Panc1 (cell line): Measurements from ENCODE around the gene MRC2. TPM values are rescaled to one million over a fixed set of nuclear protein-coding genes. Genes with fewer than 3 reads are reported as not detected.

ENCODE experiments used
- ATAC-seq: fragments of 200-7000 bp; cut with Tn5 transposase; 2 replicates; pipeline ENCODE4 v1.9.1; 2020; ENCODE audit warnings: mild to moderate bottlenecking, moderate library complexity
- BruUV-seq: library from RNA; stranded (reverse); fragments of 400-500 nt; replicated peaks from 2 replicates; lab custom pipeline; 2021; lab: Mats Ljungman, UMichigan
- CTCF ChIA-PET: fragments of 300-600 bp; sonication (Branson Sonifier 250); formaldehyde crosslinking; loops from one replicate; lab custom pipeline; 2022; ENCODE audit warnings: antibody characterized with exemption; lab: Charles Lee
- POLR2A ChIA-PET: fragments of 300-600 bp; sonication (Branson Sonifier 250); formaldehyde crosslinking; loops from one replicate; lab custom pipeline; 2022; ENCODE audit warnings: antibody characterized with exemption; lab: Charles Lee
- DNase-seq: peaks from one replicate; pipeline ENCODE4 v3.0.0-alpha.2; 2010; ENCODE audit warnings: low read depth, low spot score
- H3K27ac ChIP-seq: 2 replicates; pipeline ENCODE4 v1.5.1; 2011; ENCODE audit warnings: mild to moderate bottlenecking, low read length, inconsistent platforms
- H3K27me3 ChIP-seq: fragments of 200-500 bp; sonication (Bioruptor generic); 2 replicates; pipeline ENCODE4 v1.6.0; 2014; ENCODE audit warnings: low read length, inconsistent platforms; ENCODE audit not compliant: control insufficient read depth, insufficient read depth
- H3K36me3 ChIP-seq: fragments of 200-500 bp; sonication (Bioruptor generic); 2 replicates; pipeline ENCODE4 v1.5.1; 2014; ENCODE audit warnings: inconsistent platforms, mild to moderate bottlenecking, low read length, moderate library complexity; ENCODE audit not compliant: control insufficient read depth, insufficient read depth
- H3K4me1 ChIP-seq: 2 replicates; pipeline ENCODE4 v1.5.1; 2011; ENCODE audit warnings: inconsistent platforms, mild to moderate bottlenecking, low read length, moderate library complexity; ENCODE audit not compliant: control insufficient read depth, insufficient read depth
- H3K4me3 ChIP-seq, 2 experiments: 2 replicates each; pipeline ENCODE4 v1.5.1; 2011 to 2012; ENCODE audit warnings: low read depth in 2 of 2, low read length in 2 of 2, mild to moderate bottlenecking in 2 of 2, inconsistent platforms in 1 of 2, moderate library complexity in 1 of 2
- H3K9me3 ChIP-seq: fragments of 200-500 bp; sonication (Bioruptor generic); 2 replicates; pipeline ENCODE4 v1.5.1; 2014; ENCODE audit warnings: low read depth, mild to moderate bottlenecking, inconsistent platforms, low read length, moderate library complexity; ENCODE audit not compliant: control insufficient read depth, insufficient read depth
- POLR2AphosphoS5 ChIP-seq: IDR thresholded peaks from 2 replicates; pipeline ENCODE4 v1.6.1; 2012; ENCODE audit warnings: mild to moderate bottlenecking, low read depth, low read length, moderate library complexity
- SIN3A ChIP-seq: IDR thresholded peaks from 2 replicates; pipeline ENCODE4 v1.6.1; 2012; ENCODE audit warnings: low read depth, mild to moderate bottlenecking, low read length, moderate library complexity, borderline replicate concordance; ENCODE audit not compliant: insufficient read depth
- TCF7L2 ChIP-seq: IDR thresholded peaks from 2 replicates; pipeline ENCODE4 v1.6.1; 2011; ENCODE audit warnings: mild to moderate bottlenecking, low read depth, low read length, inconsistent platforms
- in situ Hi-C: cut with HindIII; loops from 2 replicates; pipeline ENCODE4 v1.10.0; 2016; ENCODE audit warnings: low sequenced_read_pairs, low pct_unique_long_range_greater_than_20kb
- intact Hi-C: fragments of 100-400 bp; cut with micrococcal nuclease; formaldehyde crosslinking; loops from one replicate; pipeline ENCODE4 v1.10.0; 2022; ENCODE audit not compliant: unreplicated experiment
- total RNA-seq: library from RNA; stranded (reverse); gene quantifications from one replicate; pipeline ENCODE4 v1.2.1, GENCODE V29; 2021; ENCODE audit not compliant: unreplicated experiment
- TF ChIP-seq, protein P1 (sequence below), 2 experiments: IDR thresholded peaks; 2 replicates each; pipeline ENCODE4 v1.6.1; 2011 to 2012; ENCODE audit warnings: low read depth in 2 of 2, control low read depth in 1 of 2, low read length in 1 of 2, mild to moderate bottlenecking in 1 of 2, moderate library complexity in 1 of 2; ENCODE audit not compliant: insufficient read depth in 1 of 2
- TF ChIP-seq, protein P2 (sequence below): fragments of 450-650 bp; IDR thresholded peaks from 2 replicates; pipeline ENCODE4 v1.5.1; 2017; ENCODE audit warnings: mild to moderate bottlenecking

MRC2 gene
- total RNA-seq, 1 experiment from 2014 or later = 120 TPM

DNA sequence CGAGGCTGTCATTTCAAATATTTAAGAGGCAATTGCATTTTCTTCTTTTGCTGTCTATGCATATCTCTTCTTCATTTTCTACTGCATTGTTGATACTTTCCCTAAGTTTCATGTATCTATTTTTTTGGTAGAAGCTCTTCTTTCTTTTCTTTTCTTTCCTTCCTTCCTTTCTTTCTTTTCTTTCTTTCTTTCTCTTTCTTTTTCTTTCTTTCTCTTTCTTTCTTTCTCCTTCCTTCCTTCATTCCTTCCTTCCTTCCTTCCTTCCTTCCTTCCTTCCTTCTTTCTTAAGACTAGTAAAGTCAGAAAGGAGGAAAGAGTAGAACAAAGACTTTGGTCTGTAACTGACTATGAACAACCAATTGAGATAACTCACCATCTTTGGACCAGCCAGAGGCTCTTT lies 33.9 kb downstream of the MRC2 start:
- ChIA-PET CTCF (interaction anchor here (0.7 kb wide), 1 partner anchor 13 kb away, joined by 3 read pairs; no protein-coding TSS in a partner anchor), POLR2A (no interaction called here)
- ATAC-seq = no peak
- no peak overlapping the region for H3K27ac ChIP-seq
- no peaks in the 10 kb centered on the region for H3K4me1 ChIP-seq
- no peak for TF ChIP-seq TCF7L2
- TF ChIP-seq, protein P1, sequence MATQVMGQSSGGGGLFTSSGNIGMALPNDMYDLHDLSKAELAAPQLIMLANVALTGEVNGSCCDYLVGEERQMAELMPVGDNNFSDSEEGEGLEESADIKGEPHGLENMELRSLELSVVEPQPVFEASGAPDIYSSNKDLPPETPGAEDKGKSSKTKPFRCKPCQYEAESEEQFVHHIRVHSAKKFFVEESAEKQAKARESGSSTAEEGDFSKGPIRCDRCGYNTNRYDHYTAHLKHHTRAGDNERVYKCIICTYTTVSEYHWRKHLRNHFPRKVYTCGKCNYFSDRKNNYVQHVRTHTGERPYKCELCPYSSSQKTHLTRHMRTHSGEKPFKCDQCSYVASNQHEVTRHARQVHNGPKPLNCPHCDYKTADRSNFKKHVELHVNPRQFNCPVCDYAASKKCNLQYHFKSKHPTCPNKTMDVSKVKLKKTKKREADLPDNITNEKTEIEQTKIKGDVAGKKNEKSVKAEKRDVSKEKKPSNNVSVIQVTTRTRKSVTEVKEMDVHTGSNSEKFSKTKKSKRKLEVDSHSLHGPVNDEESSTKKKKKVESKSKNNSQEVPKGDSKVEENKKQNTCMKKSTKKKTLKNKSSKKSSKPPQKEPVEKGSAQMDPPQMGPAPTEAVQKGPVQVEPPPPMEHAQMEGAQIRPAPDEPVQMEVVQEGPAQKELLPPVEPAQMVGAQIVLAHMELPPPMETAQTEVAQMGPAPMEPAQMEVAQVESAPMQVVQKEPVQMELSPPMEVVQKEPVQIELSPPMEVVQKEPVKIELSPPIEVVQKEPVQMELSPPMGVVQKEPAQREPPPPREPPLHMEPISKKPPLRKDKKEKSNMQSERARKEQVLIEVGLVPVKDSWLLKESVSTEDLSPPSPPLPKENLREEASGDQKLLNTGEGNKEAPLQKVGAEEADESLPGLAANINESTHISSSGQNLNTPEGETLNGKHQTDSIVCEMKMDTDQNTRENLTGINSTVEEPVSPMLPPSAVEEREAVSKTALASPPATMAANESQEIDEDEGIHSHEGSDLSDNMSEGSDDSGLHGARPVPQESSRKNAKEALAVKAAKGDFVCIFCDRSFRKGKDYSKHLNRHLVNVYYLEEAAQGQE (IDR thresholded peaks at IDR 0.05; ENCODE audit: insufficient read depth in 1 of 2, low read depth in 2 of 2, low read length in 1 of 2) = no peak
- TF ChIP-seq, protein P2, sequence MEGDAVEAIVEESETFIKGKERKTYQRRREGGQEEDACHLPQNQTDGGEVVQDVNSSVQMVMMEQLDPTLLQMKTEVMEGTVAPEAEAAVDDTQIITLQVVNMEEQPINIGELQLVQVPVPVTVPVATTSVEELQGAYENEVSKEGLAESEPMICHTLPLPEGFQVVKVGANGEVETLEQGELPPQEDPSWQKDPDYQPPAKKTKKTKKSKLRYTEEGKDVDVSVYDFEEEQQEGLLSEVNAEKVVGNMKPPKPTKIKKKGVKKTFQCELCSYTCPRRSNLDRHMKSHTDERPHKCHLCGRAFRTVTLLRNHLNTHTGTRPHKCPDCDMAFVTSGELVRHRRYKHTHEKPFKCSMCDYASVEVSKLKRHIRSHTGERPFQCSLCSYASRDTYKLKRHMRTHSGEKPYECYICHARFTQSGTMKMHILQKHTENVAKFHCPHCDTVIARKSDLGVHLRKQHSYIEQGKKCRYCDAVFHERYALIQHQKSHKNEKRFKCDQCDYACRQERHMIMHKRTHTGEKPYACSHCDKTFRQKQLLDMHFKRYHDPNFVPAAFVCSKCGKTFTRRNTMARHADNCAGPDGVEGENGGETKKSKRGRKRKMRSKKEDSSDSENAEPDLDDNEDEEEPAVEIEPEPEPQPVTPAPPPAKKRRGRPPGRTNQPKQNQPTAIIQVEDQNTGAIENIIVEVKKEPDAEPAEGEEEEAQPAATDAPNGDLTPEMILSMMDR = no peak
- TF ChIP-seq POLR2AphosphoS5 = no peak
- no peak for TF ChIP-seq SIN3A
- intact Hi-C loops (no loop called here), in situ Hi-C loops (no loop called here)
- no peak overlapping the region for H3K4me3 ChIP-seq
- no peaks in the 10 kb centered on the region for H3K27me3 ChIP-seq
- BruUV-seq = no TSS peak
- H3K9me3 ChIP-seq = no peaks in the 10 kb centered on the region
- no peaks in the 10 kb centered on the region for H3K36me3 ChIP-seq
- DNase-seq = no peak

DNA sequence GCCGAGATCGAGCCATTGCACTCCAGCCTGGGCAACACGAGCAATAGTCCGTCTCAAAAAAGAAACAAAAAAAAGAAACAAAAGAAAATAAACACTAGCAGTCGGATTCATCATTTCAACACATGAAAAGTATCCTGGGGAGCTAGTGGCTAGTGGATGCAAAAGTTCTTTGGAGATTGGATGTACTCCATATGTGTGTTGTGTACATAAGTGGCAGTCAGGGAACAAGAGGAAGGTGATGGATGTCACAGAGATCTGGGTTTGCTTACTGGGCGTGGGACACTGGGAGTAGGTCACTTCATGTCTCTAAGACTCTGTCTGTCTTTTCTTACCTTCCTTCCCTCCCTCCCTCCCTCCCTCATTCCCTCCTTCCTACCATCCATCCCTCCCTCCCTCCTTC lies 35.4 kb downstream of the MRC2 start:
- Histone ChIP-seq H3K27ac (no peak overlapping the region), H3K4me3 (no peak overlapping the region), H3K27me3 (no peaks in the 10 kb centered on the region), H3K4me1 (no peaks in the 10 kb centered on the region), H3K36me3 (no peaks in the 10 kb centered on the region), H3K9me3 (no peaks in the 10 kb centered on the region)
- CTCF ChIA-PET = no interaction called here
- no peak for ATAC-seq
- DNase-seq = no peak
- in situ Hi-C loops (no loop called here), intact Hi-C loops (no loop called here)
- BruUV-seq = no TSS peak
- POLR2A ChIA-PET = no interaction called here
- TF ChIP-seq, protein P1 (IDR thresholded peaks at IDR 0.05; ENCODE audit: insufficient read depth in 1 of 2, low read depth in 2 of 2, low read length in 1 of 2) = no peak
- TF ChIP-seq SIN3A (no peak), TCF7L2 (no peak), POLR2AphosphoS5 (no peak)
- TF ChIP-seq, protein P2 = no peak
